ENCODE data around the gene MAPK10.

DNA sequence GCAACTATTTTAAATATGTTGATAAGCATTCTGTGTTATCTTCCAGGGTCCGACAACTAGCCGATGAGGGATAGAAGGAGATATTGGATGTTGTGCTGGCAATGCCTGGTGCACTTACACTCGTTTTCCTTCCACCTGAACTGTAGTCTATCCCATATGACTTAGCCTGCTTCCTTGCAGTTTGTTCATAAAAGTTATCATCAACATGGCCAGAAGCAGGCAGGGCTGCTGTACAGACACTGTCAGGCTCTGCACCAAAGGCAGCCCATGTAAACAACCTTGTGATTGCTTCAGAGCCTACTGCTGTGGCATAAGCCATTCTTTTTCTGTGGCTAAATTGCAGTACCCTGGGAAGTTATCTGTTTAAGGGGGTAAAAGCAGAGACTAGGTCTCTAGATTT is 1.6 kb downstream of the MAPK10 start:
- TF ChIP-seq, protein P1, sequence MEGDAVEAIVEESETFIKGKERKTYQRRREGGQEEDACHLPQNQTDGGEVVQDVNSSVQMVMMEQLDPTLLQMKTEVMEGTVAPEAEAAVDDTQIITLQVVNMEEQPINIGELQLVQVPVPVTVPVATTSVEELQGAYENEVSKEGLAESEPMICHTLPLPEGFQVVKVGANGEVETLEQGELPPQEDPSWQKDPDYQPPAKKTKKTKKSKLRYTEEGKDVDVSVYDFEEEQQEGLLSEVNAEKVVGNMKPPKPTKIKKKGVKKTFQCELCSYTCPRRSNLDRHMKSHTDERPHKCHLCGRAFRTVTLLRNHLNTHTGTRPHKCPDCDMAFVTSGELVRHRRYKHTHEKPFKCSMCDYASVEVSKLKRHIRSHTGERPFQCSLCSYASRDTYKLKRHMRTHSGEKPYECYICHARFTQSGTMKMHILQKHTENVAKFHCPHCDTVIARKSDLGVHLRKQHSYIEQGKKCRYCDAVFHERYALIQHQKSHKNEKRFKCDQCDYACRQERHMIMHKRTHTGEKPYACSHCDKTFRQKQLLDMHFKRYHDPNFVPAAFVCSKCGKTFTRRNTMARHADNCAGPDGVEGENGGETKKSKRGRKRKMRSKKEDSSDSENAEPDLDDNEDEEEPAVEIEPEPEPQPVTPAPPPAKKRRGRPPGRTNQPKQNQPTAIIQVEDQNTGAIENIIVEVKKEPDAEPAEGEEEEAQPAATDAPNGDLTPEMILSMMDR (conservative IDR thresholded peaks at IDR 0.05; ENCODE audit: low read depth in 2 of 2): no peak
- TF ChIP-seq POLR2AphosphoS5 (IDR thresholded peaks at IDR 0.05; ENCODE audit: low read depth): no peak
- TF ChIP-seq, protein P2, sequence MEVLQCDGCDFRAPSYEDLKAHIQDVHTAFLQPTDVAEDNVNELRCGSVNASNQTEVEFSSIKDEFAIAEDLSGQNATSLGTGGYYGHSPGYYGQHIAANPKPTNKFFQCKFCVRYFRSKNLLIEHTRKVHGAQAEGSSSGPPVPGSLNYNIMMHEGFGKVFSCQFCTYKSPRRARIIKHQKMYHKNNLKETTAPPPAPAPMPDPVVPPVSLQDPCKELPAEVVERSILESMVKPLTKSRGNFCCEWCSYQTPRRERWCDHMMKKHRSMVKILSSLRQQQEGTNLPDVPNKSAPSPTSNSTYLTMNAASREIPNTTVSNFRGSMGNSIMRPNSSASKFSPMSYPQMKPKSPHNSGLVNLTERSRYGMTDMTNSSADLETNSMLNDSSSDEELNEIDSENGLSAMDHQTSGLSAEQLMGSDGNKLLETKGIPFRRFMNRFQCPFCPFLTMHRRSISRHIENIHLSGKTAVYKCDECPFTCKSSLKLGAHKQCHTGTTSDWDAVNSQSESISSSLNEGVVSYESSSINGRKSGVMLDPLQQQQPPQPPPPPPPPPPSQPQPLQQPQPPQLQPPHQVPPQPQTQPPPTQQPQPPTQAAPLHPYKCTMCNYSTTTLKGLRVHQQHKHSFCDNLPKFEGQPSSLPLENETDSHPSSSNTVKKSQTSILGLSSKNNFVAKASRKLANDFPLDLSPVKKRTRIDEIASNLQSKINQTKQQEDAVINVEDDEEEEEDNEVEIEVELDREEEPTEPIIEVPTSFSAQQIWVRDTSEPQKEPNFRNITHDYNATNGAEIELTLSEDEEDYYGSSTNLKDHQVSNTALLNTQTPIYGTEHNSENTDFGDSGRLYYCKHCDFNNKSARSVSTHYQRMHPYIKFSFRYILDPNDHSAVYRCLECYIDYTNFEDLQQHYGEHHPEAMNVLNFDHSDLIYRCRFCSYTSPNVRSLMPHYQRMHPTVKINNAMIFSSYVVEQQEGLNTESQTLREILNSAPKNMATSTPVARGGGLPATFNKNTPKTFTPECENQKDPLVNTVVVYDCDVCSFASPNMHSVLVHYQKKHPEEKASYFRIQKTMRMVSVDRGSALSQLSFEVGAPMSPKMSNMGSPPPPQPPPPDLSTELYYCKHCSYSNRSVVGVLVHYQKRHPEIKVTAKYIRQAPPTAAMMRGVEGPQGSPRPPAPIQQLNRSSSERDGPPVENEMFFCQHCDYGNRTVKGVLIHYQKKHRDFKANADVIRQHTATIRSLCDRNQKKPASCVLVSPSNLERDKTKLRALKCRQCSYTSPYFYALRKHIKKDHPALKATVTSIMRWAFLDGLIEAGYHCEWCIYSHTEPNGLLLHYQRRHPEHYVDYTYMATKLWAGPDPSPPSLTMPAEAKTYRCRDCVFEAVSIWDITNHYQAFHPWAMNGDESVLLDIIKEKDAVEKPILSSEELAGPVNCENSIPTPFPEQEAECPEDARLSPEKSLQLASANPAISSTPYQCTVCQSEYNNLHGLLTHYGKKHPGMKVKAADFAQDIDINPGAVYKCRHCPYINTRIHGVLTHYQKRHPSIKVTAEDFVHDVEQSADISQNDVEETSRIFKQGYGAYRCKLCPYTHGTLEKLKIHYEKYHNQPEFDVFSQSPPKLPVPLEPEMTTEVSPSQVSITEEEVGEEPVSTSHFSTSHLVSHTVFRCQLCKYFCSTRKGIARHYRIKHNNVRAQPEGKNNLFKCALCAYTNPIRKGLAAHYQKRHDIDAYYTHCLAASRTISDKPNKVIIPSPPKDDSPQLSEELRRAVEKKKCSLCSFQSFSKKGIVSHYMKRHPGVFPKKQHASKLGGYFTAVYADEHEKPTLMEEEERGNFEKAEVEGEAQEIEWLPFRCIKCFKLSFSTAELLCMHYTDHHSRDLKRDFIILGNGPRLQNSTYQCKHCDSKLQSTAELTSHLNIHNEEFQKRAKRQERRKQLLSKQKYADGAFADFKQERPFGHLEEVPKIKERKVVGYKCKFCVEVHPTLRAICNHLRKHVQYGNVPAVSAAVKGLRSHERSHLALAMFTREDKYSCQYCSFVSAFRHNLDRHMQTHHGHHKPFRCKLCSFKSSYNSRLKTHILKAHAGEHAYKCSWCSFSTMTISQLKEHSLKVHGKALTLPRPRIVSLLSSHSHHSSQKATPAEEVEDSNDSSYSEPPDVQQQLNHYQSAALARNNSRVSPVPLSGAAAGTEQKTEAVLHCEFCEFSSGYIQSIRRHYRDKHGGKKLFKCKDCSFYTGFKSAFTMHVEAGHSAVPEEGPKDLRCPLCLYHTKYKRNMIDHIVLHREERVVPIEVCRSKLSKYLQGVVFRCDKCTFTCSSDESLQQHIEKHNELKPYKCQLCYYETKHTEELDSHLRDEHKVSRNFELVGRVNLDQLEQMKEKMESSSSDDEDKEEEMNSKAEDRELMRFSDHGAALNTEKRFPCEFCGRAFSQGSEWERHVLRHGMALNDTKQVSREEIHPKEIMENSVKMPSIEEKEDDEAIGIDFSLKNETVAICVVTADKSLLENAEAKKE (CRISPR knock-in tag; IDR thresholded peaks at IDR 0.05): no peak
- TF ChIP-seq EZH2phosphoT487 (IDR thresholded peaks at IDR 0.05; ENCODE audit: unreplicated experiment): no peak
- no peak for TF ChIP-seq EZH2 (IDR thresholded peaks at IDR 0.05; ENCODE audit: low read depth, unreplicated experiment)
- TF ChIP-seq, protein P3, sequence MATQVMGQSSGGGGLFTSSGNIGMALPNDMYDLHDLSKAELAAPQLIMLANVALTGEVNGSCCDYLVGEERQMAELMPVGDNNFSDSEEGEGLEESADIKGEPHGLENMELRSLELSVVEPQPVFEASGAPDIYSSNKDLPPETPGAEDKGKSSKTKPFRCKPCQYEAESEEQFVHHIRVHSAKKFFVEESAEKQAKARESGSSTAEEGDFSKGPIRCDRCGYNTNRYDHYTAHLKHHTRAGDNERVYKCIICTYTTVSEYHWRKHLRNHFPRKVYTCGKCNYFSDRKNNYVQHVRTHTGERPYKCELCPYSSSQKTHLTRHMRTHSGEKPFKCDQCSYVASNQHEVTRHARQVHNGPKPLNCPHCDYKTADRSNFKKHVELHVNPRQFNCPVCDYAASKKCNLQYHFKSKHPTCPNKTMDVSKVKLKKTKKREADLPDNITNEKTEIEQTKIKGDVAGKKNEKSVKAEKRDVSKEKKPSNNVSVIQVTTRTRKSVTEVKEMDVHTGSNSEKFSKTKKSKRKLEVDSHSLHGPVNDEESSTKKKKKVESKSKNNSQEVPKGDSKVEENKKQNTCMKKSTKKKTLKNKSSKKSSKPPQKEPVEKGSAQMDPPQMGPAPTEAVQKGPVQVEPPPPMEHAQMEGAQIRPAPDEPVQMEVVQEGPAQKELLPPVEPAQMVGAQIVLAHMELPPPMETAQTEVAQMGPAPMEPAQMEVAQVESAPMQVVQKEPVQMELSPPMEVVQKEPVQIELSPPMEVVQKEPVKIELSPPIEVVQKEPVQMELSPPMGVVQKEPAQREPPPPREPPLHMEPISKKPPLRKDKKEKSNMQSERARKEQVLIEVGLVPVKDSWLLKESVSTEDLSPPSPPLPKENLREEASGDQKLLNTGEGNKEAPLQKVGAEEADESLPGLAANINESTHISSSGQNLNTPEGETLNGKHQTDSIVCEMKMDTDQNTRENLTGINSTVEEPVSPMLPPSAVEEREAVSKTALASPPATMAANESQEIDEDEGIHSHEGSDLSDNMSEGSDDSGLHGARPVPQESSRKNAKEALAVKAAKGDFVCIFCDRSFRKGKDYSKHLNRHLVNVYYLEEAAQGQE (IDR thresholded peaks at IDR 0.05; ENCODE audit: unreplicated experiment): no peak
- TF ChIP-seq ZNF114 (CRISPR knock-in tag; IDR thresholded peaks at IDR 0.05): no peak
- TF ChIP-seq JUNB (IDR thresholded peaks at IDR 0.05; ENCODE audit: unreplicated experiment): no peak
- TF ChIP-seq CREB1 (CRISPR knock-in tag; IDR thresholded peaks at IDR 0.05; ENCODE audit: low read depth): no peak
- TF ChIP-seq, protein P4, sequence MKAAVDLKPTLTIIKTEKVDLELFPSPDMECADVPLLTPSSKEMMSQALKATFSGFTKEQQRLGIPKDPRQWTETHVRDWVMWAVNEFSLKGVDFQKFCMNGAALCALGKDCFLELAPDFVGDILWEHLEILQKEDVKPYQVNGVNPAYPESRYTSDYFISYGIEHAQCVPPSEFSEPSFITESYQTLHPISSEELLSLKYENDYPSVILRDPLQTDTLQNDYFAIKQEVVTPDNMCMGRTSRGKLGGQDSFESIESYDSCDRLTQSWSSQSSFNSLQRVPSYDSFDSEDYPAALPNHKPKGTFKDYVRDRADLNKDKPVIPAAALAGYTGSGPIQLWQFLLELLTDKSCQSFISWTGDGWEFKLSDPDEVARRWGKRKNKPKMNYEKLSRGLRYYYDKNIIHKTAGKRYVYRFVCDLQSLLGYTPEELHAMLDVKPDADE (IDR thresholded peaks at IDR 0.05): no peak
- TF ChIP-seq NANOG (IDR thresholded peaks at IDR 0.05; ENCODE audit: borderline replicate concordance): no peak
- TF ChIP-seq STAT1 (IDR thresholded peaks at IDR 0.05; ENCODE audit: unreplicated experiment): no peak

Data from GM23338 (cell line).